Suprapubic skin (tissue), 4 donors: ENCODE measurements around the gene ALG6.

Experiments used
- CTCF ChIP-seq, 2 donors: fragments of 200-600 bp in 1 of 2; fragments of 450-650 bp in 1 of 2; sonication (generic) in 1 of 2; IDR thresholded peaks; one replicate each; pipeline ENCODE4 v1.5.1; 2016 to 2019; ENCODE audit warnings: antibody characterized with exemption in 2 of 2, mild to moderate bottlenecking in 1 of 2, moderate library complexity in 1 of 2
- POLR2A ChIP-seq, 2 donors: fragments of 450-650 bp; IDR thresholded peaks; one replicate each; pipeline ENCODE4 v1.6.1; 2017; ENCODE audit warnings: antibody characterized with exemption in 2 of 2, mild to moderate bottlenecking in 2 of 2, moderate library complexity in 2 of 2
- POLR2AphosphoS5 ChIP-seq, 3 donors: sonication (generic); formaldehyde crosslinking; IDR thresholded peaks; one replicate each; pipeline ENCODE4 v1.6.1; 2017; ENCODE audit warnings: antibody characterized with exemption in 3 of 3

- TF ChIP-seq POLR2AphosphoS5 (IDR thresholded peaks at IDR 0.05) (no peak), CTCF (IDR thresholded peaks at IDR 0.05) (no peak), POLR2A (IDR thresholded peaks at IDR 0.05) (no peak)
Measured at GRCh38 chr1:63318201-63318979, 49.0 kb upstream of the ALG6 start.
